A673 (cell line): ENCODE results near the gene LY86.

ENCODE experiments used
- EZH2 ChIP-seq: fragments of 200-600 bp; sonication (generic); IDR thresholded peaks from 2 replicates; pipeline ENCODE4 v1.6.1; 2017; ENCODE audit warnings: borderline replicate concordance, low read depth, mild to moderate bottlenecking, mixed read lengths, antibody characterized with exemption, low read length; ENCODE audit not compliant: poor library complexity, severe bottlenecking
- TF ChIP-seq, protein P1 (sequence below): fragments of 300-800, 200-600 bp; sonication (generic); conservative IDR thresholded peaks from 2 replicates; pipeline ENCODE4 v1.5.1; 2017; ENCODE audit warnings: low read depth, mild to moderate bottlenecking, antibody characterized with exemption, low read length, moderate library complexity, mixed read lengths

DNA sequence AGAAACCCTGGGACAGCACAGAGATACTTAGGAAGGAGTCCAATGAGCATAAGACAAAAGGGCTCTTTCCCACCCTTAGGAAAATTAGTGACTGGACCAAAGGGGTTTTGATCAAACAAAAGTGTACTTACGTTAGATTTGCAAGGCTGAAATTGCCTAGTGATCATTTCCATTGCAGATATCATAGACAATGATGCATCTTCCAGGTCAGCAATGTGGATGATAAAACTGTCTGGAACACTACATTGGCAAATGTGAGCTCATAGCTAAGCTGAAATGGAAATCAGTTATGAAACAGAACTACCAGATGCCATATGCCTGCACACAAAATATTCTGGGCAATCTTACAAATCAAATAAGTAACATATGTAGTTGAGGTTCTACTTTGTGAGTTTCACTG is 34.0 kb downstream of the LY86 start:
- TF ChIP-seq, protein P1, sequence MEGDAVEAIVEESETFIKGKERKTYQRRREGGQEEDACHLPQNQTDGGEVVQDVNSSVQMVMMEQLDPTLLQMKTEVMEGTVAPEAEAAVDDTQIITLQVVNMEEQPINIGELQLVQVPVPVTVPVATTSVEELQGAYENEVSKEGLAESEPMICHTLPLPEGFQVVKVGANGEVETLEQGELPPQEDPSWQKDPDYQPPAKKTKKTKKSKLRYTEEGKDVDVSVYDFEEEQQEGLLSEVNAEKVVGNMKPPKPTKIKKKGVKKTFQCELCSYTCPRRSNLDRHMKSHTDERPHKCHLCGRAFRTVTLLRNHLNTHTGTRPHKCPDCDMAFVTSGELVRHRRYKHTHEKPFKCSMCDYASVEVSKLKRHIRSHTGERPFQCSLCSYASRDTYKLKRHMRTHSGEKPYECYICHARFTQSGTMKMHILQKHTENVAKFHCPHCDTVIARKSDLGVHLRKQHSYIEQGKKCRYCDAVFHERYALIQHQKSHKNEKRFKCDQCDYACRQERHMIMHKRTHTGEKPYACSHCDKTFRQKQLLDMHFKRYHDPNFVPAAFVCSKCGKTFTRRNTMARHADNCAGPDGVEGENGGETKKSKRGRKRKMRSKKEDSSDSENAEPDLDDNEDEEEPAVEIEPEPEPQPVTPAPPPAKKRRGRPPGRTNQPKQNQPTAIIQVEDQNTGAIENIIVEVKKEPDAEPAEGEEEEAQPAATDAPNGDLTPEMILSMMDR = no peak
- no peak for TF ChIP-seq EZH2
